Neural cell (in vitro differentiated cells): ENCODE data around the gene PEX5. TPM values are rescaled to one million over a fixed set of nuclear protein-coding genes. Genes with fewer than 3 reads are reported as not detected.

Experiments
- H2AFZ ChIP-seq: fragments of 200-600, 300-800 bp; sonication (generic), shearing (Covaris generic); 2 replicates; pipeline ENCODE4 v1.6.0; 2014; ENCODE audit warnings: low read depth, mild to moderate bottlenecking, antibody characterized with exemption, low read length, moderate library complexity
- H3F3A ChIP-seq: fragments of 200-600 bp; shearing (Covaris generic); 2 replicates; pipeline ENCODE4 v1.6.1; 2016; ENCODE audit warnings: mild to moderate bottlenecking, moderate library complexity, mixed read lengths, antibody characterized with exemption, low read length; ENCODE audit not compliant: insufficient read depth, poor library complexity, severe bottlenecking
- H3K27ac ChIP-seq: fragments of 200-600, 300-800 bp; sonication (generic), shearing (Covaris generic); 2 replicates; pipeline ENCODE4 v1.5.1; 2014; ENCODE audit warnings: mild to moderate bottlenecking, low read length, moderate library complexity
- H3K27me3 ChIP-seq: fragments of 300-800, 200-600 bp; sonication (generic), shearing (Covaris generic); 2 replicates; pipeline ENCODE4 v1.6.0; 2014; ENCODE audit warnings: mild to moderate bottlenecking, low read depth, low read length, moderate library complexity; ENCODE audit not compliant: insufficient read depth
- H3K36me3 ChIP-seq: fragments of 300-800, 200-600 bp; sonication (generic), shearing (Covaris generic); 2 replicates; pipeline ENCODE4 v1.5.1; 2014; ENCODE audit warnings: mild to moderate bottlenecking, antibody characterized with exemption, low read length, moderate library complexity; ENCODE audit not compliant: insufficient read depth
- H3K4me2 ChIP-seq: fragments of 300-800, 200-600 bp; sonication (generic), shearing (Covaris generic); 2 replicates; pipeline ENCODE4 v1.6.0; 2014; ENCODE audit warnings: mild to moderate bottlenecking, low read length
- H3K4me3 ChIP-seq: fragments of 300-800, 200-600 bp; sonication (generic), shearing (Covaris generic); 2 replicates; pipeline ENCODE4 v1.5.1; 2014; ENCODE audit warnings: mild to moderate bottlenecking, low read length, moderate library complexity
- H3K79me2 ChIP-seq: fragments of 200-600 bp; shearing (Covaris generic); replicated peaks from 2 replicates; pipeline ENCODE4 v1.6.0; 2014; ENCODE audit warnings: mild to moderate bottlenecking, low read length, moderate library complexity; ENCODE audit not compliant: insufficient read depth
- H3K9ac ChIP-seq: fragments of 300-800, 200-600 bp; sonication (generic), shearing (Covaris generic); 2 replicates; pipeline ENCODE4 v1.6.1; 2016; ENCODE audit warnings: mild to moderate bottlenecking, low read length, mixed read lengths
- H3K9me2 ChIP-seq: fragments of 200-600 bp; shearing (Covaris generic); 2 replicates; pipeline ENCODE4 v1.6.1; 2016; ENCODE audit warnings: mild to moderate bottlenecking, low read length, mixed read lengths; ENCODE audit not compliant: insufficient read depth
- H3K9me3 ChIP-seq: fragments of 200-600, 300-800 bp; sonication (generic), shearing (Covaris generic); 2 replicates; pipeline ENCODE4 v1.6.1; 2016; ENCODE audit warnings: mild to moderate bottlenecking, mixed run types, low read length, moderate library complexity, mixed read lengths
- H4K20me1 ChIP-seq: fragments of 200-600 bp; shearing (Covaris generic); 2 replicates; pipeline ENCODE4 v1.6.1; 2016; ENCODE audit warnings: mild to moderate bottlenecking, mixed run types; ENCODE audit not compliant: insufficient read depth
- EP300 ChIP-seq: fragments of 450-650 bp; conservative IDR thresholded peaks from 2 replicates; pipeline ENCODE4 v1.6.1; 2014; ENCODE audit warnings: antibody characterized with exemption, mild to moderate bottlenecking, moderate library complexity; ENCODE audit not compliant: poor library complexity, severe bottlenecking
- EZH2 ChIP-seq: fragments of 200-600, 300-800 bp; shearing (Covaris generic), sonication (generic); IDR thresholded peaks from 2 replicates; pipeline ENCODE4 v1.6.1; 2014; ENCODE audit warnings: antibody characterized with exemption, low read length, borderline replicate concordance, mild to moderate bottlenecking; ENCODE audit not compliant: insufficient read depth, poor library complexity, severe bottlenecking
- MXI1 ChIP-seq: fragments of 450-650 bp; conservative IDR thresholded peaks from 2 replicates; pipeline ENCODE4 v1.6.1; 2014; ENCODE audit warnings: antibody characterized with exemption, mild to moderate bottlenecking; ENCODE audit not compliant: poor library complexity, severe bottlenecking
- POLR2AphosphoS5 ChIP-seq: IDR thresholded peaks from 2 replicates; pipeline ENCODE4 v1.6.1; 2012
- RAD21 ChIP-seq: fragments of 450-650 bp; conservative IDR thresholded peaks from 2 replicates; pipeline ENCODE4 v1.6.1; 2014; ENCODE audit warnings: antibody characterized with exemption, mild to moderate bottlenecking, moderate library complexity
- REST ChIP-seq: IDR thresholded peaks from 2 replicates; pipeline ENCODE4 v1.6.1; 2012; ENCODE audit warnings: borderline replicate concordance
- SMC3 ChIP-seq: fragments of 450-650 bp; conservative IDR thresholded peaks from 2 replicates; pipeline ENCODE4 v1.6.1; 2014; ENCODE audit warnings: antibody characterized with exemption, mild to moderate bottlenecking, moderate library complexity; ENCODE audit not compliant: poor library complexity
- TAF1 ChIP-seq: IDR thresholded peaks from 2 replicates; pipeline ENCODE4 v1.6.1; 2012; ENCODE audit warnings: low read depth
- polyA plus RNA-seq: library from polyadenylated mRNA; depleted of rRNA; stranded (reverse); fragments of >200 nt; gene quantifications from 2 replicates; pipeline ENCODE4 v1.2.3, GENCODE V29; 2014
- TF ChIP-seq, protein P1 (sequence below): fragments of 450-650 bp; IDR thresholded peaks from 2 replicates; pipeline ENCODE4 v1.5.1; 2014; ENCODE audit warnings: antibody characterized with exemption, mild to moderate bottlenecking, moderate library complexity; ENCODE audit not compliant: poor library complexity, severe bottlenecking

The PEX5 gene
- polyA plus RNA-seq, 1 donor from 2014 or later: 63.9 TPM

GRCh38 chr12:7144414-7145120, 44.9 kb upstream of the PEX5 start:
- H3K9ac ChIP-seq: no peak overlapping the region
- H3F3A ChIP-seq: no peaks in the 10 kb centered on the region
- H3K4me3 ChIP-seq: no peak overlapping the region
- no peak overlapping the region for H3K4me2 ChIP-seq
- no peaks in the 10 kb centered on the region for H3K79me2 ChIP-seq
- H3K27ac ChIP-seq: no peak overlapping the region
- no peaks in the 10 kb centered on the region for H3K9me2 ChIP-seq
- H3K27me3 ChIP-seq: no peaks in the 10 kb centered on the region
- peaks cover 30% of the 10 kb centered on the region for H3K36me3 ChIP-seq
- H3K9me3 ChIP-seq: no peaks in the 10 kb centered on the region
- no peaks in the 10 kb centered on the region for H4K20me1 ChIP-seq
- TF ChIP-seq SMC3: peak; percentile 70
- TF ChIP-seq, protein P1, sequence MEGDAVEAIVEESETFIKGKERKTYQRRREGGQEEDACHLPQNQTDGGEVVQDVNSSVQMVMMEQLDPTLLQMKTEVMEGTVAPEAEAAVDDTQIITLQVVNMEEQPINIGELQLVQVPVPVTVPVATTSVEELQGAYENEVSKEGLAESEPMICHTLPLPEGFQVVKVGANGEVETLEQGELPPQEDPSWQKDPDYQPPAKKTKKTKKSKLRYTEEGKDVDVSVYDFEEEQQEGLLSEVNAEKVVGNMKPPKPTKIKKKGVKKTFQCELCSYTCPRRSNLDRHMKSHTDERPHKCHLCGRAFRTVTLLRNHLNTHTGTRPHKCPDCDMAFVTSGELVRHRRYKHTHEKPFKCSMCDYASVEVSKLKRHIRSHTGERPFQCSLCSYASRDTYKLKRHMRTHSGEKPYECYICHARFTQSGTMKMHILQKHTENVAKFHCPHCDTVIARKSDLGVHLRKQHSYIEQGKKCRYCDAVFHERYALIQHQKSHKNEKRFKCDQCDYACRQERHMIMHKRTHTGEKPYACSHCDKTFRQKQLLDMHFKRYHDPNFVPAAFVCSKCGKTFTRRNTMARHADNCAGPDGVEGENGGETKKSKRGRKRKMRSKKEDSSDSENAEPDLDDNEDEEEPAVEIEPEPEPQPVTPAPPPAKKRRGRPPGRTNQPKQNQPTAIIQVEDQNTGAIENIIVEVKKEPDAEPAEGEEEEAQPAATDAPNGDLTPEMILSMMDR: peak; percentile 75
- no peak for TF ChIP-seq MXI1
- no peak for TF ChIP-seq REST
- peak; percentile 63 for TF ChIP-seq RAD21
- H2AFZ ChIP-seq: no peak overlapping the region

- Histone ChIP-seq H4K20me1 (no peaks in the 10 kb centered on the region), H3K79me2 (no peaks in the 10 kb centered on the region), H3K4me2 (no peak overlapping the region), H3K9me2 (no peaks in the 10 kb centered on the region), H3K9ac (no peak overlapping the region), H3K27me3 (no peaks in the 10 kb centered on the region), H3K4me3 (no peak overlapping the region), H3K27ac (no peak overlapping the region), H3F3A (no peaks in the 10 kb centered on the region), H3K36me3 (peaks cover 30% of the 10 kb centered on the region), H2AFZ (no peak overlapping the region), H3K9me3 (no peaks in the 10 kb centered on the region)
- TF ChIP-seq REST: no peak
- TF ChIP-seq RAD21: no peak
- TF ChIP-seq, protein P1: no peak
- no peak for TF ChIP-seq MXI1
- no peak for TF ChIP-seq EZH2
- no peak for TF ChIP-seq TAF1
- no peak for TF ChIP-seq SMC3
- TF ChIP-seq EP300: no peak
- TF ChIP-seq POLR2AphosphoS5: no peak
These were observed 43.8 kb upstream of the PEX5 start for GRCh38 chr12:7145671-7146070.
